HG02884 (cell line): ENCODE measurements around the gene SPATA31E1.
"Not testable (repeated sequence)": the region's sequence is repeated elsewhere in the genome, so short reads cannot be mapped to it uniquely, and the experiment has no call there.

Experiments
- ATAC-seq: cut with Tn5 transposase; IDR thresholded peaks from one replicate; pipeline ENCODE4 v1.9.1; 2021; ENCODE audit warnings: mild to moderate bottlenecking, moderate library complexity; ENCODE audit not compliant: unreplicated experiment

Gene SPATA31E1

GRCh38 chr9:87882627-87883026 lies at the start of gene SPATA31E1:
Gene SPATA31E1, plus strand, starts transcription at chr9:87882877. Its CDS starts 15 bp downstream, at chr9:87882892.
- ATAC-seq = no peak

GRCh38 chr9:87834357-87834756 lies 48.3 kb upstream of the SPATA31E1 start:
- ATAC-seq = no peak

GRCh38 chr9:87836536-87836935 lies 46.1 kb upstream of the SPATA31E1 start:
- ATAC-seq = no peak

- ATAC-seq = no peak
Measured at GRCh38 chr9:87836951-87837705, 45.5 kb upstream of the SPATA31E1 start.

GRCh38 chr9:87840134-87840533 lies 42.5 kb upstream of the SPATA31E1 start:
- no peak for ATAC-seq

GRCh38 chr9:87842878-87843585 lies 39.6 kb upstream of the SPATA31E1 start:
- no peak for ATAC-seq

- no peak for ATAC-seq
Measured at GRCh38 chr9:87844506-87844905, 38.2 kb upstream of the SPATA31E1 start.

- not testable (repeated sequence) for ATAC-seq
Measured at GRCh38 chr9:87847817-87848216, 34.9 kb upstream of the SPATA31E1 start.

GRCh38 chr9:87849144-87849758 lies 33.4 kb upstream of the SPATA31E1 start:
- no peak for ATAC-seq

GRCh38 chr9:87850391-87850790 lies 32.3 kb upstream of the SPATA31E1 start:
- ATAC-seq = no peak

- ATAC-seq = not testable (repeated sequence)
Measured at GRCh38 chr9:87851186-87851585, 31.5 kb upstream of the SPATA31E1 start.

- no peak for ATAC-seq
Measured at GRCh38 chr9:87853302-87853701, 29.4 kb upstream of the SPATA31E1 start.

- ATAC-seq = no peak
Measured at GRCh38 chr9:87853876-87854579, 28.6 kb upstream of the SPATA31E1 start.

- ATAC-seq = no peak
Measured at GRCh38 chr9:87854580-87854955, 28.1 kb upstream of the SPATA31E1 start.

GRCh38 chr9:87855061-87855460 lies 27.6 kb upstream of the SPATA31E1 start:
- ATAC-seq = no peak

GRCh38 chr9:87857141-87857947 lies 25.3 kb upstream of the SPATA31E1 start:
- no peak for ATAC-seq

GRCh38 chr9:87857948-87858335 lies 24.7 kb upstream of the SPATA31E1 start:
- ATAC-seq = no peak

- ATAC-seq = no peak
Measured at GRCh38 chr9:87859137-87859536, 23.5 kb upstream of the SPATA31E1 start.

GRCh38 chr9:87859786-87860185 lies 22.9 kb upstream of the SPATA31E1 start:
- no peak for ATAC-seq

- ATAC-seq = no peak
Measured at GRCh38 chr9:87861332-87861731, 21.3 kb upstream of the SPATA31E1 start.
